ENCODE measurements around the gene LRRC46. TPM values are rescaled to one million over a fixed set of nuclear protein-coding genes. Genes with fewer than 3 reads are reported as not detected.

The LRRC46 gene
- total and polyA plus RNA-seq, 9 of the 15 experiments (the other 6 are each of a cell fraction or from before 2014, with no cell fraction given), result 0.39 to 1.4 (median 0.53) TPM; not detected in 1

DNA sequence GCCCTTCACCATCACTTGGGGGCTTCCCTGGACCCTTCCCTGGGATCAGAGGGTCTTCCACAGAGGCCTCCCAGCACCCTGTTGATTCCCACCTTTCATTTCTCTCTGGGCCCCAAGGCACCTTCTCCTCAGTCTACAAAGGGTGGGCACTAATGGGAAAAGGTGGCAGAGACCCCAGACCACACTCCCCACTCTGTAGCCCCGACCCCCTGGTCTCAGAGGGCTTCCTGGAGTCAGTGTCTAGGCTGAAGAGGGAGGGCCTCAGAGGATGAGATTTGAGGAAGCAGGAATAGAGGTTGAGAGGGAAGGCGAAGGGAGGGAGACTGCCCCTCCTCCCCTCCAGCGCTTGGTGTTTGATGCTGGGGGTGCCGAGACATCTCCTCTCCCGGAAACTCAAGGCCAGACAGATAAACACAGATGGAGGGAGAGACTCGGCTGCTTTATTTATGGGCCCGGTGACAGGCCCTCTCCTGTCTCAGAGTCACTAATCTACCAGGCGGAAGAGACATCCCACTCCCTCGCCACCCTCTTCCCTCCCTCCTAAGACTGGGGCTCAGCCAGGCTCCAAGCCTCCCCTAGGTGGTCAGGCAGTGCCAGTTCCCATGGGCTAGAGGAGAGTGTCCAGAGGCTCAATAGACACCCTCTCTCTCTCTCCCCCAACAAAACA is 46.0 kb downstream of the LRRC46 start (continued):
- TF ChIP-seq, protein P1, sequence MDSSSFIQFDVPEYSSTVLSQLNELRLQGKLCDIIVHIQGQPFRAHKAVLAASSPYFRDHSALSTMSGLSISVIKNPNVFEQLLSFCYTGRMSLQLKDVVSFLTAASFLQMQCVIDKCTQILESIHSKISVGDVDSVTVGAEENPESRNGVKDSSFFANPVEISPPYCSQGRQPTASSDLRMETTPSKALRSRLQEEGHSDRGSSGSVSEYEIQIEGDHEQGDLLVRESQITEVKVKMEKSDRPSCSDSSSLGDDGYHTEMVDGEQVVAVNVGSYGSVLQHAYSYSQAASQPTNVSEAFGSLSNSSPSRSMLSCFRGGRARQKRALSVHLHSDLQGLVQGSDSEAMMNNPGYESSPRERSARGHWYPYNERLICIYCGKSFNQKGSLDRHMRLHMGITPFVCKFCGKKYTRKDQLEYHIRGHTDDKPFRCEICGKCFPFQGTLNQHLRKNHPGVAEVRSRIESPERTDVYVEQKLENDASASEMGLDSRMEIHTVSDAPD (CRISPR knock-in tag; IDR thresholded peaks at IDR 0.05), result no peak
- TF ChIP-seq ZNF184 (CRISPR knock-in tag; IDR thresholded peaks at IDR 0.05), result no peak
- TF ChIP-seq KDM2B (CRISPR knock-in tag; IDR thresholded peaks at IDR 0.05), result no peak
- TF ChIP-seq, protein P2, sequence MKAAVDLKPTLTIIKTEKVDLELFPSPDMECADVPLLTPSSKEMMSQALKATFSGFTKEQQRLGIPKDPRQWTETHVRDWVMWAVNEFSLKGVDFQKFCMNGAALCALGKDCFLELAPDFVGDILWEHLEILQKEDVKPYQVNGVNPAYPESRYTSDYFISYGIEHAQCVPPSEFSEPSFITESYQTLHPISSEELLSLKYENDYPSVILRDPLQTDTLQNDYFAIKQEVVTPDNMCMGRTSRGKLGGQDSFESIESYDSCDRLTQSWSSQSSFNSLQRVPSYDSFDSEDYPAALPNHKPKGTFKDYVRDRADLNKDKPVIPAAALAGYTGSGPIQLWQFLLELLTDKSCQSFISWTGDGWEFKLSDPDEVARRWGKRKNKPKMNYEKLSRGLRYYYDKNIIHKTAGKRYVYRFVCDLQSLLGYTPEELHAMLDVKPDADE (conservative IDR thresholded peaks at IDR 0.05; ENCODE audit: control insufficient read depth, low read depth, low read length), result no peak; the same call in 1 of the 2 replicates
- no peak for TF ChIP-seq PHB (CRISPR knock-in tag; IDR thresholded peaks at IDR 0.05)
- peak; percentile 100 for TF ChIP-seq MEIS2 (IDR thresholded peaks at IDR 0.05; ENCODE audit: partially characterized antibody)
- TF ChIP-seq ZFP1 (CRISPR knock-in tag; IDR thresholded peaks at IDR 0.05), result no peak
- TF ChIP-seq DLX4 (CRISPR knock-in tag; IDR thresholded peaks at IDR 0.05), result no peak
- TF ChIP-seq, protein P3, sequence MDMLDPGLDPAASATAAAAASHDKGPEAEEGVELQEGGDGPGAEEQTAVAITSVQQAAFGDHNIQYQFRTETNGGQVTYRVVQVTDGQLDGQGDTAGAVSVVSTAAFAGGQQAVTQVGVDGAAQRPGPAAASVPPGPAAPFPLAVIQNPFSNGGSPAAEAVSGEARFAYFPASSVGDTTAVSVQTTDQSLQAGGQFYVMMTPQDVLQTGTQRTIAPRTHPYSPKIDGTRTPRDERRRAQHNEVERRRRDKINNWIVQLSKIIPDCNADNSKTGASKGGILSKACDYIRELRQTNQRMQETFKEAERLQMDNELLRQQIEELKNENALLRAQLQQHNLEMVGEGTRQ (CRISPR knock-in tag; IDR thresholded peaks at IDR 0.05), result no peak
- TF ChIP-seq, protein P4, sequence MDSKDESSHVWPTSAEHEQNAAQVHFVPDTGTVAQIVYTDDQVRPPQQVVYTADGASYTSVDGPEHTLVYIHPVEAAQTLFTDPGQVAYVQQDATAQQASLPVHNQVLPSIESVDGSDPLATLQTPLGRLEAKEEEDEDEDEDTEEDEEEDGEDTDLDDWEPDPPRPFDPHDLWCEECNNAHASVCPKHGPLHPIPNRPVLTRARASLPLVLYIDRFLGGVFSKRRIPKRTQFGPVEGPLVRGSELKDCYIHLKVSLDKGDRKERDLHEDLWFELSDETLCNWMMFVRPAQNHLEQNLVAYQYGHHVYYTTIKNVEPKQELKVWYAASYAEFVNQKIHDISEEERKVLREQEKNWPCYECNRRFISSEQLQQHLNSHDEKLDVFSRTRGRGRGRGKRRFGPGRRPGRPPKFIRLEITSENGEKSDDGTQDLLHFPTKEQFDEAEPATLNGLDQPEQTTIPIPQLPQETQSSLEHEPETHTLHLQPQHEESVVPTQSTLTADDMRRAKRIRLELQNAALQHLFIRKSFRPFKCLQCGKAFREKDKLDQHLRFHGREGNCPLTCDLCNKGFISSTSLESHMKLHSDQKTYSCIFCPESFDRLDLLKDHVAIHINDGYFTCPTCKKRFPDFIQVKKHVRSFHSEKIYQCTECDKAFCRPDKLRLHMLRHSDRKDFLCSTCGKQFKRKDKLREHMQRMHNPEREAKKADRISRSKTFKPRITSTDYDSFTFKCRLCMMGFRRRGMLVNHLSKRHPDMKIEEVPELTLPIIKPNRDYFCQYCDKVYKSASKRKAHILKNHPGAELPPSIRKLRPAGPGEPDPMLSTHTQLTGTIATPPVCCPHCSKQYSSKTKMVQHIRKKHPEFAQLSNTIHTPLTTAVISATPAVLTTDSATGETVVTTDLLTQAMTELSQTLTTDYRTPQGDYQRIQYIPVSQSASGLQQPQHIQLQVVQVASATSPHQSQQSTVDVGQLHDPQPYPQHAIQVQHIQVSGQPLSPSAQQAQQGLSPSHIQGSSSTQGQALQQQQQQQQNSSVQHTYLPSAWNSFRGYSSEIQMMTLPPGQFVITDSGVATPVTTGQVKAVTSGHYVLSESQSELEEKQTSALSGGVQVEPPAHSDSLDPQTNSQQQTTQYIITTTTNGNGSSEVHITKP (IDR thresholded peaks at IDR 0.05; ENCODE audit: partially characterized antibody), result peak; percentile 58
- TF ChIP-seq, protein P5, sequence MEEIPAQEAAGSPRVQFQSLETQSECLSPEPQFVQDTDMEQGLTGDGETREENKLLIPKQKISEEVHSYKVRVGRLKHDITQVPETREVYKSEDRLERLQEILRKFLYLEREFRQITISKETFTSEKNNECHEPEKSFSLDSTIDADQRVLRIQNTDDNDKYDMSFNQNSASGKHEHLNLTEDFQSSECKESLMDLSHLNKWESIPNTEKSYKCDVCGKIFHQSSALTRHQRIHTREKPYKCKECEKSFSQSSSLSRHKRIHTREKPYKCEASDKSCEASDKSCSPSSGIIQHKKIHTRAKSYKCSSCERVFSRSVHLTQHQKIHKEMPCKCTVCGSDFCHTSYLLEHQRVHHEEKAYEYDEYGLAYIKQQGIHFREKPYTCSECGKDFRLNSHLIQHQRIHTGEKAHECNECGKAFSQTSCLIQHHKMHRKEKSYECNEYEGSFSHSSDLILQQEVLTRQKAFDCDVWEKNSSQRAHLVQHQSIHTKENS (CRISPR knock-in tag; IDR thresholded peaks at IDR 0.05), result no peak
- TF ChIP-seq PTTG1 (tag; IDR thresholded peaks at IDR 0.05; ENCODE audit: low read depth), result no peak
- peak in 1 of 2 experiments; percentile 24; a peak in 1 of 4 replicates for TF ChIP-seq FOXA3 (CRISPR knock-in tag; conservative IDR thresholded peaks at IDR 0.05 in 1 of 2, IDR thresholded peaks at IDR 0.05 in 1 of 2)
- no peak for TF ChIP-seq CEBPB (tag; IDR thresholded peaks at IDR 0.05)
- TF ChIP-seq, protein P6, sequence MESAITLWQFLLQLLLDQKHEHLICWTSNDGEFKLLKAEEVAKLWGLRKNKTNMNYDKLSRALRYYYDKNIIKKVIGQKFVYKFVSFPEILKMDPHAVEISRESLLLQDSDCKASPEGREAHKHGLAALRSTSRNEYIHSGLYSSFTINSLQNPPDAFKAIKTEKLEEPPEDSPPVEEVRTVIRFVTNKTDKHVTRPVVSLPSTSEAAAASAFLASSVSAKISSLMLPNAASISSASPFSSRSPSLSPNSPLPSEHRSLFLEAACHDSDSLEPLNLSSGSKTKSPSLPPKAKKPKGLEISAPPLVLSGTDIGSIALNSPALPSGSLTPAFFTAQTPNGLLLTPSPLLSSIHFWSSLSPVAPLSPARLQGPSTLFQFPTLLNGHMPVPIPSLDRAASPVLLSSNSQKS (CRISPR knock-in tag; IDR thresholded peaks at IDR 0.05), result no peak
- no peak for TF ChIP-seq FOXJ2 (tag; IDR thresholded peaks at IDR 0.05)
